GM18909 (cell line): ENCODE measurements around the gene SLC45A1.
"Not testable (repeated sequence)": the region's sequence is repeated elsewhere in the genome, so short reads cannot be mapped to it uniquely, and the experiment has no call there.

Source experiments
- ATAC-seq: cut with Tn5 transposase; IDR thresholded peaks from one replicate; pipeline ENCODE4 v1.9.1; 2021; ENCODE audit warnings: mild to moderate bottlenecking; ENCODE audit not compliant: unreplicated experiment, poor library complexity

The SLC45A1 gene

GRCh38 chr1:8380310-8380709 is 62.4 kb downstream of the SLC45A1 start:
- ATAC-seq: not testable (repeated sequence)

- no peak for ATAC-seq
These were observed 63.7 kb downstream of the SLC45A1 start for GRCh38 chr1:8381618-8382017.

- ATAC-seq: no peak
These were observed 64.2 kb downstream of the SLC45A1 start for GRCh38 chr1:8382051-8382505.

- no peak for ATAC-seq
These were observed 64.9 kb downstream of the SLC45A1 start for GRCh38 chr1:8382608-8383505.

- ATAC-seq: no peak
These were observed 66.2 kb downstream of the SLC45A1 start for GRCh38 chr1:8384088-8384487.

GRCh38 chr1:8384577-8384976 is 66.7 kb downstream of the SLC45A1 start:
- no peak for ATAC-seq

GRCh38 chr1:8386247-8386646 is 68.3 kb downstream of the SLC45A1 start:
- no peak for ATAC-seq

- no peak for ATAC-seq
These were observed 71.0 kb downstream of the SLC45A1 start for GRCh38 chr1:8388732-8389562.

- ATAC-seq: no peak
These were observed 72.1 kb downstream of the SLC45A1 start for GRCh38 chr1:8389958-8390535.

- ATAC-seq: no peak
These were observed 72.8 kb downstream of the SLC45A1 start for GRCh38 chr1:8390707-8391106.

- no peak for ATAC-seq
These were observed 74.6 kb downstream of the SLC45A1 start for GRCh38 chr1:8392522-8392921.
